ENCODE data around the gene LRIT1.

Gene LRIT1

GRCh38 chr10:84188815-84189214, 52.5 kb downstream of the LRIT1 start:
- Histone ChIP-seq H2AK5ac (ENCODE audit: low read depth, low read length) (no peak overlapping the region), H4K91ac (ENCODE audit: low read depth, low read length, poor library complexity) (no peak overlapping the region), H2BK12ac (ENCODE audit: low read length) (no peak overlapping the region), H3K36me3 (replicated peaks in 1 of 2; ENCODE audit: control insufficient read depth in 2 of 2, insufficient read depth in 2 of 2, low read length in 2 of 2) (no peaks in the 10 kb centered on the region), H3K9me3 (replicated peaks in 1 of 2; ENCODE audit: control insufficient read depth in 2 of 2, insufficient read depth in 1 of 2, low read depth in 1 of 2, low read length in 2 of 2) (peaks cover 0 to 4% of the 10 kb centered on the region in 2 donors), H2BK15ac (ENCODE audit: low read length) (no peak overlapping the region), H3K79me1 (ENCODE audit: low read depth, low read length) (no peaks in the 10 kb centered on the region), H3K14ac (ENCODE audit: low read length) (no peak overlapping the region), H2BK120ac (ENCODE audit: low read depth, low read length) (no peak overlapping the region), H3K23ac (ENCODE audit: low read depth, low read length, poor library complexity) (no peak overlapping the region), H3K4me1 (ENCODE audit: control insufficient read depth in 2 of 2, insufficient read depth in 1 of 2, low read depth in 1 of 2, low read length in 2 of 2) (peaks cover 0 to 5% of the 10 kb centered on the region in 2 donors), H2AFZ (ENCODE audit: low read length) (no peak overlapping the region), H3K18ac (ENCODE audit: low read length) (no peak overlapping the region), H3K27me3 (ENCODE audit: control insufficient read depth in 3 of 3, insufficient read depth in 3 of 3, low read depth in 1 of 3, low read length in 3 of 3) (peaks cover 0 to 33% (median 11%) of the 10 kb centered on the region in 3 experiments), H3K9ac (ENCODE audit: low read depth, low read length, poor library complexity) (no peak overlapping the region), H3K4me2 (ENCODE audit: insufficient read depth, low read length, poor library complexity, severe bottlenecking) (no peak overlapping the region), H3K27ac (replicated peaks; ENCODE audit: low read length) (no peak overlapping the region), H4K8ac (ENCODE audit: low read depth, low read length) (no peak overlapping the region), H3K4me3 (ENCODE audit: low read length in 2 of 2) (no peak overlapping the region), H2BK5ac (ENCODE audit: low read length) (no peak overlapping the region), H3K4ac (ENCODE audit: low read length) (no peak overlapping the region)
- WGBS, 2 donors (ENCODE audit: extremely low coverage in 2 of 2, insufficient read length in 2 of 2, insufficient replicate concordance in 1 of 2): no CpG with 5 or more reads among the region's 3 CpGs
- no peak for DNase-seq (ENCODE audit: low spot score)

- H3K36me3 ChIP-seq (replicated peaks in 1 of 2; ENCODE audit: control insufficient read depth in 2 of 2, insufficient read depth in 2 of 2, low read length in 2 of 2): no peaks in the 10 kb centered on the region
- H4K91ac ChIP-seq (ENCODE audit: low read depth, low read length, poor library complexity): no peak overlapping the region
Observed at GRCh38 chr10:84185526-84186175, 55.7 kb downstream of the LRIT1 start.

GRCh38 chr10:84184517-84184916, 56.8 kb downstream of the LRIT1 start:
- peaks cover 2 to 5% of the 10 kb centered on the region in 2 donors for H3K4me1 ChIP-seq (ENCODE audit: control insufficient read depth in 2 of 2, insufficient read depth in 1 of 2, low read depth in 1 of 2, low read length in 2 of 2)
- no peak overlapping the region for H2AK5ac ChIP-seq (ENCODE audit: low read depth, low read length)
- no peak for DNase-seq (ENCODE audit: low spot score)
- no peak overlapping the region for H2BK12ac ChIP-seq (ENCODE audit: low read length)
- no peak overlapping the region for H2BK5ac ChIP-seq (ENCODE audit: low read length)
- H3K14ac ChIP-seq (ENCODE audit: low read length): peak overlapping the region; percentile 31
- H4K8ac ChIP-seq (ENCODE audit: low read depth, low read length): no peak overlapping the region
- no peak overlapping the region for H3K4me2 ChIP-seq (ENCODE audit: insufficient read depth, low read length, poor library complexity, severe bottlenecking)
- no peak overlapping the region for H2AFZ ChIP-seq (ENCODE audit: low read length)
- peaks cover 0 to 4% of the 10 kb centered on the region in 2 donors for H3K9me3 ChIP-seq (replicated peaks in 1 of 2; ENCODE audit: control insufficient read depth in 2 of 2, insufficient read depth in 1 of 2, low read depth in 1 of 2, low read length in 2 of 2)
- peaks cover 0 to 5% (median 0%) of the 10 kb centered on the region in 3 experiments for H3K27me3 ChIP-seq (ENCODE audit: control insufficient read depth in 3 of 3, insufficient read depth in 3 of 3, low read depth in 1 of 3, low read length in 3 of 3)
- no peak overlapping the region for H3K4me3 ChIP-seq (ENCODE audit: low read length in 2 of 2)
- H3K9ac ChIP-seq (ENCODE audit: low read depth, low read length, poor library complexity): no peak overlapping the region
- no peak overlapping the region for H4K91ac ChIP-seq (ENCODE audit: low read depth, low read length, poor library complexity)
- H2BK120ac ChIP-seq (ENCODE audit: low read depth, low read length): no peak overlapping the region
- no peak overlapping the region for H3K27ac ChIP-seq (replicated peaks; ENCODE audit: low read length)
- no peaks in the 10 kb centered on the region for H3K36me3 ChIP-seq (replicated peaks in 1 of 2; ENCODE audit: control insufficient read depth in 2 of 2, insufficient read depth in 2 of 2, low read length in 2 of 2)
- no peak overlapping the region for H3K18ac ChIP-seq (ENCODE audit: low read length)
- no CpG with 5 or more reads among the region's 4 CpGs for WGBS, 2 donors (ENCODE audit: extremely low coverage in 2 of 2, insufficient read length in 2 of 2, insufficient replicate concordance in 1 of 2)
- H3K23ac ChIP-seq (ENCODE audit: low read depth, low read length, poor library complexity): no peak overlapping the region
- H3K4ac ChIP-seq (ENCODE audit: low read length): no peak overlapping the region
- no peaks in the 10 kb centered on the region for H3K79me1 ChIP-seq (ENCODE audit: low read depth, low read length)
- peak overlapping the region; percentile 46 for H2BK15ac ChIP-seq (ENCODE audit: low read length)

More at GRCh38 chr10:84185526-84186175, 55.7 kb downstream of the LRIT1 start:
- Histone ChIP-seq H3K4me1 (ENCODE audit: control insufficient read depth in 2 of 2, insufficient read depth in 1 of 2, low read depth in 1 of 2, low read length in 2 of 2) (peaks cover 0 to 5% of the 10 kb centered on the region in 2 donors), H2BK5ac (ENCODE audit: low read length) (no peak overlapping the region), H2AK5ac (ENCODE audit: low read depth, low read length) (no peak overlapping the region), H2BK15ac (ENCODE audit: low read length) (no peak overlapping the region), H3K23ac (ENCODE audit: low read depth, low read length, poor library complexity) (no peak overlapping the region), H3K27me3 (ENCODE audit: control insufficient read depth in 3 of 3, insufficient read depth in 3 of 3, low read depth in 1 of 3, low read length in 3 of 3) (peaks cover 0 to 5% (median 4%) of the 10 kb centered on the region in 3 experiments), H3K14ac (ENCODE audit: low read length) (no peak overlapping the region), H3K4ac (ENCODE audit: low read length) (no peak overlapping the region), H3K27ac (replicated peaks; ENCODE audit: low read length) (no peak overlapping the region), H3K9ac (ENCODE audit: low read depth, low read length, poor library complexity) (peak overlapping the region; percentile 51), H2BK12ac (ENCODE audit: low read length) (no peak overlapping the region), H3K9me3 (replicated peaks in 1 of 2; ENCODE audit: control insufficient read depth in 2 of 2, insufficient read depth in 1 of 2, low read depth in 1 of 2, low read length in 2 of 2) (peaks cover 0 to 4% of the 10 kb centered on the region in 2 donors), H2AFZ (ENCODE audit: low read length) (no peak overlapping the region), H3K4me3 (ENCODE audit: low read length in 2 of 2) (no peak overlapping the region), H3K18ac (ENCODE audit: low read length) (peak overlapping the region; percentile 39), H4K8ac (ENCODE audit: low read depth, low read length) (no peak overlapping the region), H2BK120ac (ENCODE audit: low read depth, low read length) (no peak overlapping the region), H3K79me1 (ENCODE audit: low read depth, low read length) (no peaks in the 10 kb centered on the region), H3K4me2 (ENCODE audit: insufficient read depth, low read length, poor library complexity, severe bottlenecking) (no peak overlapping the region)
- no CpG with 5 or more reads among the region's 11 CpGs for WGBS, 2 donors (ENCODE audit: extremely low coverage in 2 of 2, insufficient read length in 2 of 2, insufficient replicate concordance in 1 of 2)
- no peak for DNase-seq (ENCODE audit: low spot score)

GRCh38 chr10:84181631-84182030, 59.7 kb downstream of the LRIT1 start:
- Histone ChIP-seq H2BK5ac (ENCODE audit: low read length) (no peak overlapping the region), H2AK5ac (ENCODE audit: low read depth, low read length) (no peak overlapping the region), H4K91ac (ENCODE audit: low read depth, low read length, poor library complexity) (no peak overlapping the region), H3K36me3 (replicated peaks in 1 of 2; ENCODE audit: control insufficient read depth in 2 of 2, insufficient read depth in 2 of 2, low read length in 2 of 2) (no peaks in the 10 kb centered on the region), H3K4me2 (ENCODE audit: insufficient read depth, low read length, poor library complexity, severe bottlenecking) (no peak overlapping the region), H3K27ac (replicated peaks; ENCODE audit: low read length) (no peak overlapping the region), H3K9ac (ENCODE audit: low read depth, low read length, poor library complexity) (no peak overlapping the region), H3K9me3 (replicated peaks in 1 of 2; ENCODE audit: control insufficient read depth in 2 of 2, insufficient read depth in 1 of 2, low read depth in 1 of 2, low read length in 2 of 2) (peaks cover 0 to 6% of the 10 kb centered on the region in 2 donors), H2BK15ac (ENCODE audit: low read length) (no peak overlapping the region), H3K18ac (ENCODE audit: low read length) (no peak overlapping the region), H2BK120ac (ENCODE audit: low read depth, low read length) (no peak overlapping the region), H3K79me1 (ENCODE audit: low read depth, low read length) (no peaks in the 10 kb centered on the region), H3K4me1 (ENCODE audit: control insufficient read depth in 2 of 2, insufficient read depth in 1 of 2, low read depth in 1 of 2, low read length in 2 of 2) (peaks cover 6% of the 10 kb centered on the region in 2 donors), H3K4me3 (ENCODE audit: low read length in 2 of 2) (no peak overlapping the region), H4K8ac (ENCODE audit: low read depth, low read length) (no peak overlapping the region), H3K4ac (ENCODE audit: low read length) (no peak overlapping the region), H3K23ac (ENCODE audit: low read depth, low read length, poor library complexity) (no peak overlapping the region), H2AFZ (ENCODE audit: low read length) (no peak overlapping the region), H3K14ac (ENCODE audit: low read length) (no peak overlapping the region), H2BK12ac (ENCODE audit: low read length) (no peak overlapping the region), H3K27me3 (ENCODE audit: control insufficient read depth in 3 of 3, insufficient read depth in 3 of 3, low read depth in 1 of 3, low read length in 3 of 3) (peaks cover 0 to 4% (median 2%) of the 10 kb centered on the region in 3 experiments)
- no peak for DNase-seq (ENCODE audit: low spot score)
- WGBS, 2 donors (ENCODE audit: extremely low coverage in 2 of 2, insufficient read length in 2 of 2, insufficient replicate concordance in 1 of 2): no CpG with 5 or more reads among the region's 5 CpGs

Measured in neuronal stem cell (in vitro differentiated cells).